ENCODE results near the gene TPSAB1.
"Not testable (repeated sequence)": the region's sequence is repeated elsewhere in the genome, so short reads cannot be mapped to it uniquely, and the experiment has no call there.

The TPSAB1 gene

DNA sequence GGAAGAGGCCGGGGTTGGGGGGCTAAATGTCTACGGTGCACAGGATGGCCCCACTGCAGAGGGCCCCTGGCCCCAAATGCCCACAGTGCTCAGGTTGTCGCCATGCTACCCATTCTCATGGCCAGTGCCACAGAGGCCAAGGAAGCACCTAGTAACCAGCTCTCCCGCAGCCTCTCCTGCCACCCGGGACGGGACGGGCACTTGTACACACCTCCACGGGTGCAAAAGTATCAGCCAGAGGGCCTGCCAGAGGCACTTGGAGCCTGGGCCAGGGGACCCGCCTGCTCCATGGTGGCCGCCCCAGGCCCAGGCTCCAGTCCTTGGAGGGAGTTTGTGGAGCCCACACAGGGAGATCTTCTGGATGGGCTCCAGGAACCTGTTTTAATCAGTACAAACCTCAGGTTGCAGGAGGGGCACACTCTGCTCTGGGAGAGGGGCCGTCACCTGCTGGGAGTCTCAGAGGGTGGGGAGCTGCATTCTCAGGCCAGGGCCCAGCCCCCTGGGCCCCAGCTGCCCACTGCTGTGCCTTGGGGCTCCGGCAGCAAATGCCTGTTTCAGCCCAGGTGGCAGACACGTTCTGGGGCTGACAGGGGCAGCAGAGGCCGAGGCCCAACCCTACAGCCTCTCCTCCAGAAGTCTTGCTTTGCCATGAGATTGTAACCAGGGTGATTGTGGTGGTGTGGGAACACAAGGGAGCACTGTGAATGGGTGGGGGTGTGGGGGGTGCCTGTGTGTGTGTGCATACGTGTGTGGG lies 23.3 kb downstream of the TPSAB1 start:
- TF ChIP-seq CTCF (IDR thresholded peaks at IDR 0.05; ENCODE audit: insufficient read depth, low read length, missing control alignments), result no peak
- DNase-seq (ENCODE audit: low read depth, low spot score), result no peak
- POLR2A ChIA-PET, result no interaction called here

DNA sequence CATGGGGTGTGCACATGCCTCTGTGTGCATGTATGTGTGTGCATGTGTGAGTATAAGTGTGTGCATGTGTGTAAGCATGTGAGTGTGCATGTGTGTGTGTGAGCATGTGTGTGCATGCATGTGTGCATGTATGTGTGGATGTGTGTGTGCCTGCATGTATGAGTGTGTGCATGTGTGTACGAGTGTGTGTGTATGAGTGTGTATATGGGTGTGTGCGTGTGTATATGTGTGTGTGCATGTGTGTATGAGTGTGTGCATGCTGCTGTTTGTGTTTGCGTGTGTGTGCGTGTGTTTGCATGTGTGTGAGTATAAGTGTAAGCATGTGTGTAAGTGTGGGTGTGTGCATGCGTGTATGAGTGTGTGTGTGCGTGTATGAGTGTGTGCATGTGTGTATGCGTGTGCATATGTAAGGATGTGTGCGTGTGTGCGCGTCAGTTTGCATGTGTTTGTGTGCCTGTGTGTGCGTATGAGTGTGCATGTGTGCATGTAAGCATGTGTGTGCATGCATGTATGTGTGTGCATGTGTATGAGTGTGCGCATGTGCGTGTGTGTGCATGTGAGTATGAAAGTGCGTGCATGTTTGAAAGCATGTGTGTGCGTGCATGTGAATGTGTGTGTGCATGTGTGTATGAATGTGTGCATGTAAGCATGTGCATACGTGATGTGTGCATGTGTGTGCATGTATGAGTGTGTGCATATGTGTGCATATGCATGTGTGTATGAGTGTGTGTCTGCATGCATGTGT lies 24.0 kb downstream of the TPSAB1 start:
- no peak for DNase-seq (ENCODE audit: low read depth, low spot score)
- H3K4me3 ChIP-seq (ENCODE audit: low read depth, low read length), result no peak overlapping the region
- ChIA-PET POLR2A (no interaction called here), CTCF (no interaction called here)
- TF ChIP-seq CTCF (IDR thresholded peaks at IDR 0.05; ENCODE audit: insufficient read depth, low read length, missing control alignments), result no peak

More for the DNA sequence above, 23.3 kb downstream of the TPSAB1 start:
- CTCF ChIA-PET, result no interaction called here
- H3K4me3 ChIP-seq (ENCODE audit: low read depth, low read length), result no peak overlapping the region

GRCh38 chr16:1265090-1265630 lies 24.7 kb downstream of the TPSAB1 start:
- no peak for TF ChIP-seq CTCF (IDR thresholded peaks at IDR 0.05; ENCODE audit: insufficient read depth, low read length, missing control alignments)
- CTCF ChIA-PET, result interaction anchor here (1.5 kb wide), 1 partner anchor 36 kb away, joined by 5 read pairs; no protein-coding TSS in a partner anchor
- DNase-seq (ENCODE audit: low read depth, low spot score), result no peak
- POLR2A ChIA-PET, result no interaction called here
- H3K4me3 ChIP-seq (ENCODE audit: low read depth, low read length), result no peak overlapping the region

- POLR2A ChIA-PET, result no interaction called here
- CTCF ChIA-PET, result interaction anchor here (1.5 kb wide), 1 partner anchor 35 kb away, joined by 5 read pairs; no protein-coding TSS in a partner anchor
- no peak for DNase-seq (ENCODE audit: low read depth, low spot score)
- no peak overlapping the region for H3K4me3 ChIP-seq (ENCODE audit: low read depth, low read length)
- TF ChIP-seq CTCF (IDR thresholded peaks at IDR 0.05; ENCODE audit: insufficient read depth, low read length, missing control alignments), result no peak
Measured at GRCh38 chr16:1265826-1266225, 25.3 kb downstream of the TPSAB1 start.

GRCh38 chr16:1269418-1269817 lies 28.9 kb downstream of the TPSAB1 start:
- POLR2A ChIA-PET; DNase-seq (ENCODE audit: low read depth, low spot score); H3K4me3 ChIP-seq (ENCODE audit: low read depth, low read length): not testable (repeated sequence)
- CTCF ChIA-PET, result interaction anchor here (1.5 kb wide), 1 partner anchor 30 kb away, joined by 4 read pairs; no protein-coding TSS in a partner anchor

DNA sequence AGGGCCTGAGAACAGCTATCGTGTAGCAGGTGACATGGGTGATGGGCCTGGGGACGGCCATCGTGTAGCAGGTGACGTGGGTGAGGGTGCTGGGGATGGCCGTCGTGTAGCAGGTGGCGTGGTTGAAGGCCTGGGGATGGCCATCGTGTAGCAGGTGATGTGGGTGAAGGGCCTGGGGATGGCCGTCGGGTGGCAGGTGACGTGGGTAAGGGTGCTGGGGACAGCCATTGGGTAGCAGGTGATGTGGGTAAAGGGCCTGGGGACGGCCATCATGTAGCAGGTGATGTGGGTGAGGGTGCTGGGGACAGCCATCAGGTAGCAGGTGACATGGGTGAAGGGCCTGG lies 30.8 kb downstream of the TPSAB1 start:
- POLR2A ChIA-PET, result no interaction called here
- CTCF ChIA-PET, result no interaction called here
- no peak for DNase-seq (ENCODE audit: low read depth, low spot score)
- H3K4me3 ChIP-seq (ENCODE audit: low read depth, low read length), result no peak overlapping the region
- TF ChIP-seq CTCF (IDR thresholded peaks at IDR 0.05; ENCODE audit: insufficient read depth, low read length, missing control alignments), result no peak

- POLR2A ChIA-PET; CTCF ChIA-PET; DNase-seq (ENCODE audit: low read depth, low spot score); H3K4me3 ChIP-seq (ENCODE audit: low read depth, low read length): not testable (repeated sequence)
Measured at GRCh38 chr16:1271724-1272413, 31.4 kb downstream of the TPSAB1 start.
